MM.1S (cell line): Measurements from ENCODE around the gene TNFRSF8.

Experiments
- CTCF ChIP-seq: fragments of 300-600 bp; sonication (generic); IDR thresholded peaks from 2 replicates; pipeline ENCODE4 v1.5.1; 2016; ENCODE audit warnings: antibody characterized with exemption, low read length, mixed read lengths
- EZH2 ChIP-seq: fragments of 300-600 bp; sonication (generic); optimal IDR thresholded peaks from 2 replicates; pipeline ENCODE3; 2017; ENCODE audit warnings: low read depth, mild to moderate bottlenecking, antibody characterized with exemption, low read length, mixed read lengths
- EZH2phosphoT487 ChIP-seq: fragments of 300-600 bp; sonication (generic); IDR thresholded peaks from 2 replicates; pipeline ENCODE4 v1.6.1; 2018; ENCODE audit warnings: antibody characterized with exemption, low read length

- no peak for TF ChIP-seq EZH2
- TF ChIP-seq CTCF = no peak
- no peak for TF ChIP-seq EZH2phosphoT487
Observed at GRCh38 chr1:12075195-12076114, 12.4 kb downstream of the TNFRSF8 start.
